IPS-18c (cell line): Measurements from ENCODE around the gene AOAH.

Experiments
- H3K4me3 ChIP-seq: 2 replicates; pipeline ENCODE4 v1.7.0; 2013; ENCODE audit warnings: low read depth, mild to moderate bottlenecking, low read length, moderate library complexity; ENCODE audit not compliant: insufficient read depth
- H3K9me3 ChIP-seq: one replicate; pipeline ENCODE4 v1.6.1; 2013; ENCODE audit warnings: mild to moderate bottlenecking, low read length, moderate library complexity; ENCODE audit not compliant: control insufficient read depth, insufficient read depth

Gene AOAH

GRCh38 chr7:36673703-36674102 lies 50.6 kb downstream of the AOAH start:
- H3K9me3 ChIP-seq, result no peaks in the 10 kb centered on the region
- no peak overlapping the region for H3K4me3 ChIP-seq

- H3K9me3 ChIP-seq, result no peaks in the 10 kb centered on the region
- no peak overlapping the region for H3K4me3 ChIP-seq
Observed at GRCh38 chr7:36671432-36671829, 52.9 kb downstream of the AOAH start.

- H3K4me3 ChIP-seq, result no peak overlapping the region
Observed at GRCh38 chr7:36670585-36671431, 53.5 kb downstream of the AOAH start.

GRCh38 chr7:36668750-36669149 lies 55.5 kb downstream of the AOAH start:
- H3K4me3 ChIP-seq, result no peak overlapping the region
- no peaks in the 10 kb centered on the region for H3K9me3 ChIP-seq

More at GRCh38 chr7:36670585-36671431, 53.5 kb downstream of the AOAH start:
- no peaks in the 10 kb centered on the region for H3K9me3 ChIP-seq

GRCh38 chr7:36668080-36668479 lies 56.2 kb downstream of the AOAH start:
- no peaks in the 10 kb centered on the region for H3K9me3 ChIP-seq
- no peak overlapping the region for H3K4me3 ChIP-seq

GRCh38 chr7:36667007-36667745 lies 57.1 kb downstream of the AOAH start:
- H3K4me3 ChIP-seq, result no peak overlapping the region

GRCh38 chr7:36663481-36663880 lies 60.8 kb downstream of the AOAH start:
- no peak overlapping the region for H3K4me3 ChIP-seq
- H3K9me3 ChIP-seq, result no peaks in the 10 kb centered on the region

More at GRCh38 chr7:36667007-36667745, 57.1 kb downstream of the AOAH start:
- H3K9me3 ChIP-seq, result no peaks in the 10 kb centered on the region

- Histone ChIP-seq H3K4me3 (no peak overlapping the region), H3K9me3 (no peaks in the 10 kb centered on the region)
Observed at GRCh38 chr7:36661135-36661840, 63.0 kb downstream of the AOAH start.

GRCh38 chr7:36659638-36660341 lies 64.5 kb downstream of the AOAH start:
- no peaks in the 10 kb centered on the region for H3K9me3 ChIP-seq
- H3K4me3 ChIP-seq, result no peak overlapping the region

GRCh38 chr7:36659172-36659516 lies 65.2 kb downstream of the AOAH start:
- Histone ChIP-seq H3K9me3 (no peaks in the 10 kb centered on the region), H3K4me3 (no peak overlapping the region)

- Histone ChIP-seq H3K4me3 (no peak overlapping the region), H3K9me3 (no peaks in the 10 kb centered on the region)
Observed at GRCh38 chr7:36658335-36659171, 65.7 kb downstream of the AOAH start.

- Histone ChIP-seq H3K9me3 (no peaks in the 10 kb centered on the region), H3K4me3 (no peak overlapping the region)
Observed at GRCh38 chr7:36657036-36657660, 67.1 kb downstream of the AOAH start.

GRCh38 chr7:36654436-36654835 lies 69.9 kb downstream of the AOAH start:
- H3K4me3 ChIP-seq, result no peak overlapping the region
- no peaks in the 10 kb centered on the region for H3K9me3 ChIP-seq

GRCh38 chr7:36653663-36654355 lies 70.5 kb downstream of the AOAH start:
- H3K4me3 ChIP-seq, result no peak overlapping the region
- H3K9me3 ChIP-seq, result no peaks in the 10 kb centered on the region

- H3K9me3 ChIP-seq, result no peaks in the 10 kb centered on the region
- H3K4me3 ChIP-seq, result no peak overlapping the region
Observed at GRCh38 chr7:36653008-36653662, 71.2 kb downstream of the AOAH start.
